ENCODE measurements around the gene MLN.

Gene MLN

GRCh38 chr6:33803571-33804053 lies at the start of gene MLN:
TSS of gene MLN (minus strand) at chr6:33804003. CDS start at chr6:33801163, 2,840 bp downstream.
- DNase-seq (ENCODE audit: low spot score), result no peak

- no peak for DNase-seq (ENCODE audit: low spot score)
Measured at GRCh38 chr6:33853026-33853425, 49.2 kb upstream of the MLN start.

GRCh38 chr6:33851959-33852358 lies 48.2 kb upstream of the MLN start:
- DNase-seq (ENCODE audit: low spot score), result no peak

GRCh38 chr6:33850869-33851541 lies 47.2 kb upstream of the MLN start:
- no peak for DNase-seq (ENCODE audit: low spot score)

- no peak for DNase-seq (ENCODE audit: low spot score)
Measured at GRCh38 chr6:33850296-33850695, 46.5 kb upstream of the MLN start.

- DNase-seq (ENCODE audit: low spot score), result no peak
Measured at GRCh38 chr6:33849500-33850075, 45.8 kb upstream of the MLN start.

- DNase-seq (ENCODE audit: low spot score), result no peak
Measured at GRCh38 chr6:33848484-33848883, 44.7 kb upstream of the MLN start.

GRCh38 chr6:33847867-33848266 lies 44.1 kb upstream of the MLN start:
- DNase-seq (ENCODE audit: low spot score), result no peak

GRCh38 chr6:33847078-33847477 lies 43.3 kb upstream of the MLN start:
- no peak for DNase-seq (ENCODE audit: low spot score)

GRCh38 chr6:33846226-33846625 lies 42.4 kb upstream of the MLN start:
- no peak for DNase-seq (ENCODE audit: low spot score)

- DNase-seq (ENCODE audit: low spot score), result no peak
Measured at GRCh38 chr6:33845031-33845745, 41.4 kb upstream of the MLN start.

- no peak for DNase-seq (ENCODE audit: low spot score)
Measured at GRCh38 chr6:33843131-33844121, 39.6 kb upstream of the MLN start.

- DNase-seq (ENCODE audit: low spot score), result no peak
Measured at GRCh38 chr6:33841868-33842267, 38.1 kb upstream of the MLN start.

- no peak for DNase-seq (ENCODE audit: low spot score)
Measured at GRCh38 chr6:33841070-33841469, 37.3 kb upstream of the MLN start.

- DNase-seq (ENCODE audit: low spot score), result peak; percentile 16
Measured at GRCh38 chr6:33840048-33840926, 36.5 kb upstream of the MLN start.

- DNase-seq (ENCODE audit: low spot score), result no peak
Measured at GRCh38 chr6:33839399-33840047, 35.7 kb upstream of the MLN start.

- no peak for DNase-seq (ENCODE audit: low spot score)
Measured at GRCh38 chr6:33838983-33839382, 35.2 kb upstream of the MLN start.

GRCh38 chr6:33837971-33838665 lies 34.3 kb upstream of the MLN start:
- no peak for DNase-seq (ENCODE audit: low spot score)

- no peak for DNase-seq (ENCODE audit: low spot score)
Measured at GRCh38 chr6:33836806-33837469, 33.1 kb upstream of the MLN start.
